Stimulated activated naive CD8-positive, alpha-beta T cell treated with anti-CD3 and anti-CD28 coated beads, Interleukin-15, Interleukin-2, amounts not matched to agents 100 U/mL and 50 U/mL, for 24 hours (primary cell): ENCODE data around the gene RRP1.

Source experiments
- ATAC-seq: fragments of 150-1000 bp; cut with Tn5 transposase; one replicate; pipeline ENCODE4 v1.10.0; 2021
- DNase-seq: peaks from one replicate; pipeline ENCODE4 v3.0.0; 2021

Gene RRP1

GRCh38 chr21:43802713-43803313 is 13.4 kb downstream of the RRP1 start:
- ATAC-seq = no peak

DNA sequence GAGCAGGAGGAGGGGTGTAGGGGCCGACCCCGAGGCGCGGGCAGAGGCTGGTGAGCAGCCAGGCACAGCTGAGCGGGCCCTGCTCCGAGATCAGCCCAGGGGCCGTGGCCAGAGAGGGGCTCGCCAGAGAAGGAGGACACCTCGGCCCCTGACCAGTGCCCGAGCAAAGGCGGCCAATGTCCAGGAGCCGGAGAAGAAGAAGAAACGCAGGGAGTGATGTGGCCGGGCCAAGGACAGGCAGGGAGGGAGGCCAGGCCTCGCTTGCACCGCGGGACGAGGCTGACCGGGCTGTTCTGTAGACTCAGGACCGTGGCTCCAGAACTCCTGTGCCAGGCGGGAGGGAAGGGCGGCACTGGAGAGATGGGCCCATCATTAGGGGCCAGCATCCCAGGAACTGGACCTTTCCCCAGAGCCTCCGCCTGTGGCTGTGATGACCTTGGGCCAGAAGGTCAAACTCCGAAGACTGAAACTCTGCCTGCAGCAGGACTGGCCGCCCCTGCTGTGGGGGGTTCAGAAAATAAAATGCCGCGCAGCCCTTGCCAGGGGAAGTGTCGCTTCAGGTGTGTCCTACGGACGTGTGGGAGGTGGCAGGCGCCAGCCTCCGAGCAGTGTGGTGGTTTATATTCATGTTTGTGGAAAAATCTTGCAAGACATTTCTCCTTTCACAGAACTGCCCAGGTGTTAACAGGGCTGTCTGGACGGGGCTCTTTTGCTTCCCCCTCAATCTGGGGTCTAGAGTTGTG is 14.4 kb downstream of the RRP1 start:
- DNase-seq = no peak
- ATAC-seq = no peak

More at GRCh38 chr21:43802713-43803313, 13.4 kb downstream of the RRP1 start:
- DNase-seq = no peak

DNA sequence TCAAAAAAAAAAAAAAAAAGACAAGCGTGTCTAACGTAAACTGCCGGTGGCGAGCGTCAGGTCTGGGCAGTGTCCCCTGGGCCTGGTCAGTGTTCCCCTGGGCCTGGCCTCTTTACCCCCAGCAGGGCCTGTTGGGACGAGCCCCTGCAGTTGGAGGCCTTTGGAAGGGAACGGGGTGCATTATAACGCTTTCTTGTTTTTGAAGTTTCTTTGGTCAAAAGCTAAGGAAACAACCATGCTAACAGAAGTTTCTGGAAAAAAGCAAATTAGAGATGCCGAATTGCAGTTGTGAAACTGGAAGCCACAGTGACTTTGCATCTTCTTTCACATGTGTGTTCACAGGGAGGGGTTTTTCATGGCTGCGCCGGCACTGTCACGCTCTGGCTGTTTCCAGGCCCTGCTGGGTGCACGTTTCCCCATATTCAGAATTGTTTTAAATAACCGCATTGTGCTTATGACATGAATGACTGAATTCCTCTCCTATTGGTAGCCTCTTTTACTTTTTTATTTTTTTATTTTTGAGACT is 16.0 kb downstream of the RRP1 start:
- DNase-seq (no peak), ATAC-seq (peak; percentile 24)

- ATAC-seq (no peak), DNase-seq (no peak)
Measured at GRCh38 chr21:43806017-43806710, 16.8 kb downstream of the RRP1 start.

GRCh38 chr21:43808367-43808766 is 19.0 kb downstream of the RRP1 start:
- ATAC-seq (no peak), DNase-seq (no peak)

- no peak for ATAC-seq
- no peak for DNase-seq
Measured at GRCh38 chr21:43808832-43809251, 19.5 kb downstream of the RRP1 start.

DNA sequence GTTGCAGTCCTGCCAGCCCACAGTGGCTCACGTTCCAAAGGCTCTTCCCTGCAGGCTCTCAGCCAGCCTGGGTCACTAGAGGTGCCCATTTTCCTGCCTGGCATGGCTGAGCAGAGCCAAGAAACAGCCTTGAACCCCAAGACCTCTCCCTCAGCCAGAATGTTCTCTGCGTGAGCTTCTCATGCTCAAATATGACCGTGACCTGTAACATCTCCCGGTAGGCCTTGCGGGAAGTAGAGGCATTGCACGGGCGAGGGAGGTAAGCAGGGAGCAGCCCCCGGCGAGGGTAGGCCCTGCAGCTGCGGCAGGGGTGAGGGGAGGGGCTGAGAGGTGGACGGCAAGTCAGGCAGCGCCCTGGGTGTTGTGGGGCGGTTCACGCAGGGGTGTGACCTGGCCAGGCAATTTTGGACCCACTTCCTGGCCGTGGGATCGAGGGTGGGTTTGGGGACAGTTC is 20.0 kb downstream of the RRP1 start:
- DNase-seq (no peak), ATAC-seq (no peak)

DNA sequence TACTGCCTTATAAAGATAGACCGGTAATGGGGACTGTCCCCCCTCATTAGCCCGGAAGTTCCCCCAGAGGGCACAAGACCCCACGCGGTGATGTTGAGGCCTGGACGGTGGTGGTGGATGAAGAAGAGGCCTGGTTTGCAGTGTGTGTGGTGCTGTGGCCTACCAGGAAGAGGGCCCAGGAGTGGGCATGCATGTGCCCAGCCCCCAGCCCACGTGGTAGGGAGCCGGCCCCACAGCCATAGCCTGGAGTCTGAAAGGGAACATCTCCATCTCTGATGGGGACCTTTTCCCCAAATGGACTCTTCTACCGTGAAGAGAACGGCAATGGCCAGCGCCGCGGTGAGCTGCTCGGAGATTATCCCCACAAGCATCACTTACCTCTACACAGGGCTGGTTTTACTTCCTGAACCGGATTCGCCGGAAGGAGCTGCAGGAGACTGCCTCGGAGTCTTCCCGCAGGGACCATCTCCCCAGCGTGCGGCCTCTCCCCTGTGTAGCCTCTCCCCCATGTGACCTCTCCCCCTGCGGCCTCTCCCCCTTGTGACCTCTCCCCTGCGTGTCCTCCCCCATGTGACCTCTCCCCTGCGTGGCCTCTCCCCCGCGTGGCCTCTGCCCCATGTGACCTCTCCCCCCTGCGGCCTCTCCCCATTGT is 20.6 kb downstream of the RRP1 start:
- ATAC-seq = no peak
- DNase-seq = no peak

DNA sequence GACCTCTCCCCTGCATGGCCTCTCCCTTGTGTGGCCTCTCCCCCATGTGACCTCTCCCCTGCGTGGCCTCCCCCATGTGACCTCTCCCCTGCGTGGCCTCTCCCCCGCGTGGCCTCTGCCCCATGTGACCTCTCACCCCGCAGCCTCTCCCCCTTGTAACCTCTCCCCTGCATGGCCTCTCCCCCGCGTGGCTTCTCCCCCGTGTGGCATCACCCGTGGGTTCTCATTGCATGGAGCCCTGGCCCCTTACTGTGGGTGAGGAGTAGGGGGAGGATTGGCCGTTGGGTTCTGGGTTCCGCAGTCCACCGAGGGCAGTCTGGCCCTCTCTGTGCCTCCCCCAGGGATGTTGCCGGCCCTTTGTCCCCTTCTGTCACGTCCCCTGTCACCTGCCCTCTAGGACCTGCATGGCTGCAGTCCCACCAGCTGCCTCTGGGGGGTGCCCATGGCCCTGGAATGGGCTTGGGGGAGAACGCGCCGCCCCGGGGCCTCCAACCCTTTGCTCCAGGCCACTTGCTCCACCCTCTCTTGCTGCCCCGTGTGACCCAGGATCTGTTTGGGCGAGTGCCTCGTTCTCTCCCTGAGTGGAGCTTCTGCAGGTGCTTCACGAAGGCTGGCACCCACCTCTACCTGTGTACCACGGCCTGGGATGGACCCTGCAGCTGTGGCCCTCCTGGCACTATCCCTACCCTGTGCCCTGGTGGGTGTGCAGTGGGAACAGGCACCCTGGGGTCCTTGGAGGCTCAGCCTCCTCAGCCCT is 21.3 kb downstream of the RRP1 start:
- DNase-seq (peak; percentile 98), ATAC-seq (peak; percentile 81)

DNA sequence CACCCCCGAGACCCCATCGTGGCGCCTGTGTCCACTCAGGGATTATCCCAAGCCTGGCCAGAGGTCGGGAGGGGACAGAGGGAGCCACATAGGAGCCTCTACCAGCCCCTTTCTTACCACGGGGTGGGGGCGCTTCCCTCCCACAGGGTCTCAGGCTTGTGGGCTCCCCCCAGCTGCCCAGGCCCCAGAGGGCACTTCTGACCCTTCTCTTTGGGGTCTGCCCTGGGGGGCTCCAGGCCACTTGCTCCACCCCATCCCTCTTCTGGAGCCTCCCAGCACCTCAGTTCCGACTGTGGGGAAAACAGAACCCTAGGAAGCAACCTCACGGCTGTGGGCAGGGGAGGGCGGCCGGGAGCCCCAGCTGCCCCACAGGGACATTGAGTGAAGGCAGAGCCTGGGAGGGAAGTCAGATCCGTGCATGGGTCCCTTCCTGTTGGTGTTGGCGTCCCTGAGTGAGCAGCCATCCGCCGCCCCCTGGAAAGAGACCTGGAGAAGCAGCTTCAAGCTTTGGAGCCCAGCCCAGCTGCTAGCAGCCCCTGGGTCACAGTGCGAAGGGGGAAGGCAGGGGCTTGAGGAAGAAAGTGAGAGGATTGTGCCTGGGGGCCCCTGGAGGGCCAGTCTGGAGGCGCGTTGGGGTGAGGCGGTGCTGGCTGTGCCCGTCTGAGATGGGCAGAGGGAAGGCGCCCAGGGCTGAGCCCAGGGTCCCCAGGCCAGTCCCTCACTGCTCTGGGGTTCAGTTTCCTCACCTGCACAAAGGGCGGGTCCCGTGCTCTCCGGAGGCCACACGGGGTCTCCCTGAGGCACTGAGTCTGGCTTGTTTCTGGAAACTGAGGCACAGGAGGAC is 22.1 kb downstream of the RRP1 start:
- ATAC-seq (no peak), DNase-seq (no peak)

GRCh38 chr21:43812139-43812821 is 22.9 kb downstream of the RRP1 start:
- no peak for ATAC-seq

DNA sequence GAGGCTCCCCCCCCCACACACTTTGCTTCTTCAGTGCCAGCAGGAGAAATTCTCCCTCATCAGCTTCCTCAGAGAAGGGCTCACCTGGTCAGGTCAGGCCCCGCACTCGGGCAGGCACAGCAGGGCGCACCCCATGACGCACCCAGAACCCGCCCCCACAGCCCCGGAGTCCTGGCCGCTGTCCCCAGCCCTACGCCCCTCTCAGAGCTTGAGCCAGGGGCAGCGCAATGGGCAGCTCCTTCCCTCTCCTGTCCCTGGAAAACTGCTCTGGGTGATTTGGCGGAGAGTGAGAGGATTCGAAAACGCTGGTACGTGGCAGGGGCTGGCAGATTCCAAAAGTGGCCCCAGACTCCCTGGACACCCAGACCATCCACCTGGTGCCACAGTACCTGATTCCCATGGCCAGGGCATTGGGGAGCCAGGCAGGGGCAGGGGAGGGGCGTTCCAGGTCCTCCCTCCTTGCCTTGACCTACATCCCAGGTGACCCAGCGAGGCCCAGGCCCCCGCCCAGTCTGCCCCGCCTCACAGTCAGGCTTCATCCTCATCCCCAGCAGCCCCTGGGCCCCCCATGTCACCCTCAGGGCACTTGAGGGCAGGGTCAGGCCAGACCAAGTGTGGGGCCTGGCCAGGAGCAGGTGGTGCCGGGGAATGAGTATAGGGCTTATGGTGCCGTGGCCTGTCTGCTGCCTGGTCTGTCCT is 23.7 kb downstream of the RRP1 start:
- DNase-seq = no peak
- no peak for ATAC-seq

More at GRCh38 chr21:43812139-43812821, 22.9 kb downstream of the RRP1 start:
- DNase-seq = no peak

GRCh38 chr21:43813656-43813980 is 24.2 kb downstream of the RRP1 start:
- no peak for ATAC-seq
- DNase-seq = no peak

DNA sequence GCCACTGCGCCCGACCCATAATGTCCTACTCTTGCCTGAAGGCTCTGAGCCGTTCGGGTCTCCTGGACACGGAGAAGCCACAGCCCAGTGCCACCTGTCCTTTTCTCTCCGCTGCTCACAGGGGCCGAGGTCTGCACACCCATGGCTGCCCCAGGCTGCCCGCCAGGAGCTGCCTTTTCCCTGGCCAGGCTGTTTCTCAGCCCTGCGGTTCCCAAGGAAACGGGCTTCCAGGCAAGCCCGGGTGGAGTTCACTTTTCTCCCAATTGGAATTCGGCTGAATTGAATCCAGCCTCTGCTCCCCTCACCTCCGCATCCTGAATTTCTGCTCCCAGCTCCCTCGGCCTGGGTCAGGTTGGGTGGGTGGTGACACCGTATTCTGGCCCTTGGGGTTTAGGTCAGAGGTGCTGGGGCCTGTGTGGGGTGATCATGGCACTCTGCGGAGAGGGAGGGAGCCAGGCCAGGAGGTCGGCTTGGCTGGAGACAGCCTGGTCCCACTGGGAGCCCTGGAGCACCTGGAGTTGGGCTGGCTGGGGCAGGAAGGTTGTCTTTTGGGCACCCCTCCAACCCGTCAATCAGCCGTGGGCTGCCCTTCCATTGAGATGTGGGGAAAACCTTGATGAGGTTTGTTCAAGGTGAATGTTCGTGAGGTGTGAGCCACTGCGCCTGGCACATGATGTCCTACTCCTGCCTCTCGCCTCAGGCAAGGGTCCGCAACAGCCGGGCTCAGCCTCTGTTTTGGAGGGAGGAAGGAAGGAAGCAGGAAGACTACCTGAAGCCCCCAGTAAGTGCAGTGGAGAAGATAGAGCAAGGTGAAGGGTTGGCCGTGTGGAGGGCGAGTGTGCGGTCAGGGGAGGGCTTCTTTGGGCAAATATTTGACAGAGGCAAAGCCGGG is 25.1 kb downstream of the RRP1 start:
- no peak for DNase-seq
- ATAC-seq = no peak

DNA sequence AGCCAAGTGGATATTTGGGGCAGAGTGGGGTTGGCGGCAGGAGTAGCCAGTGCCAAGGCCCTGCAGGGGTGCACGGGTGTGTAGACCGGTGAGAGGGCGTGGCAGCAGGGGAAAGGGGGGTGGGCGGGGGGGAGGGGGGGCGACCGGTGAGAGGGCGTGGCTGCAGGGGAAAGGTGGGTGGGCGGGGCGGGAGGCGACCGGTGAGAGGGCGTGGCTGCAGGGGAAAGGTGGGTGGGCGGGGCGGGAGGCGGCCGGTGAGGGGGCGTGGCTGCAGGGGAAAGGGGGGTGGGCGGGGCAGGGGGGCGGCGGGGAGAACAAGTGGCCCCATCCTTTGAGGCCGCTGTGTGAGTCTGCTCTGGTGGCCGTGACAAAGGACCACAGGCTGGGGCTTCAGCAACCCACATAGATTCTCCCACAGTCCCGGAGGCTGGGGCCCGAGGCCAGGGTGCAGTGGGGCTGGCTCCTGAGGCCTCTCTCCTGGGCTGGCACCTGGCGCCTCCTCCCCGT is 25.8 kb downstream of the RRP1 start:
- ATAC-seq (no peak), DNase-seq (no peak)

DNA sequence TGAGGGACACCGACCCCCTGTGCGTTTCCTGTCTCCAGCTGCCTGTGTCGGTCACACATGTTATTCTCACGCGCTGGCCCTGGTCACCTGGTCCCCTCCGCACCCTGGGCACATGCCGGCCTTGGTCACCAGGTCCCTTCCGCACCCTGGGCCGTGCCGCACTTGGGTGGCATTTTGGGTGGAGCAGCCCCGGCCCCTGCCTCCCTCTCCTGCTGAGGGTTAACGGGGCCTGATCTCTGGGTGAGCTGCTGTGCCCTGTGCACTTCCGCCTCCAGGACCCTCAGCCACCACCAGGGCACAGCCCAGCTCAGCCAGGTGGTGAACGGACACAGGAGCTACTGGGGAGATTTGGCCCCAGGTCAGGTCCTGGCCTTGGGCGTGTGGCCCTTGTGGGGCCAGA is 26.6 kb downstream of the RRP1 start:
- no peak for ATAC-seq
- DNase-seq = no peak

DNA sequence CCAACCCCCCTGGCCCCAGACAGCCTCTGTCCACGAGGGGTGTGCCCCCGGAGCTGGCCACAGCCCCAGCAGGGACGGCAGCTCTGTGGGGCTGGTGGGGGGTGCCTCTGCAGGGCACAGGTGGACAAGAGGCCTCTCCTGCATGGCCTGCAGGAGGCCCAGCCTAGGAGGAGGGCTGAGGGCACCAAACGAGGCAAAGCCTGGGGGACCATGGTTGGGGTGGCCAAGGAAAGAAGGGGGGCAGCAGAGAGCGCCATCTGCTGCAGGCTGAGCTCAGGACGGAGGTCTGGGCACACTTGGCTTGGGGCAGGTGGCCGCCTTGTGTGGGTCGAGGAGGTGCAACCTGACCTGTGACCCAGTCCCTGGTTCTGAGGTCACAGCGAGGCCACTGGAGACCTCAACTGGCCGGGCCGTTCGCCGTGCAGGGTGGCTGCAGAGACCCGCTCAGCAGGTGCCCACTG is 27.3 kb downstream of the RRP1 start:
- ATAC-seq (no peak), DNase-seq (no peak)
